ENCODE measurements around the gene NMBR.
"Not testable (repeated sequence)": the region's sequence is repeated elsewhere in the genome, so short reads cannot be mapped to it uniquely, and the experiment has no call there.

The NMBR gene

GRCh38 chr6:142071981-142072380 lies 74.9 kb downstream of the NMBR start:
- H3K9me3 Mint-ChIP-seq = peaks cover 7% of the 10 kb centered on the region
- no peak overlapping the region for H3K4me3 Mint-ChIP-seq
- no peaks in the 10 kb centered on the region for H3K27me3 Mint-ChIP-seq (ENCODE audit: low read depth)
- H3K4me1 Mint-ChIP-seq = peaks cover 8% of the 10 kb centered on the region
- no peak overlapping the region for H3K27ac Mint-ChIP-seq
- TF ChIP-seq CTCF (IDR thresholded peaks at IDR 0.05; ENCODE audit: unreplicated experiment in 3 of 3) = no peak
- no peaks in the 10 kb centered on the region for H3K36me3 Mint-ChIP-seq (ENCODE audit: low read depth)

GRCh38 chr6:142068416-142068815 lies 78.5 kb downstream of the NMBR start:
- no peak overlapping the region for H3K27ac Mint-ChIP-seq
- no peak for TF ChIP-seq CTCF (IDR thresholded peaks at IDR 0.05; ENCODE audit: unreplicated experiment in 3 of 3)
- peaks cover 8% of the 10 kb centered on the region for H3K4me1 Mint-ChIP-seq
- peaks cover 7% of the 10 kb centered on the region for H3K9me3 Mint-ChIP-seq
- H3K36me3 Mint-ChIP-seq (ENCODE audit: low read depth) = no peaks in the 10 kb centered on the region
- no peak overlapping the region for H3K4me3 Mint-ChIP-seq
- no peaks in the 10 kb centered on the region for H3K27me3 Mint-ChIP-seq (ENCODE audit: low read depth)

GRCh38 chr6:142062861-142063260 lies 84.1 kb downstream of the NMBR start:
- not testable (repeated sequence) for H3K36me3 Mint-ChIP-seq (ENCODE audit: low read depth); H3K27me3 Mint-ChIP-seq (ENCODE audit: low read depth); H3K9me3 Mint-ChIP-seq; H3K27ac Mint-ChIP-seq; H3K4me3 Mint-ChIP-seq
- peaks cover 10% of the 10 kb centered on the region for H3K4me1 Mint-ChIP-seq

- H3K36me3 Mint-ChIP-seq (ENCODE audit: low read depth) = no peaks in the 10 kb centered on the region
- TF ChIP-seq CTCF (IDR thresholded peaks at IDR 0.05; ENCODE audit: unreplicated experiment in 3 of 3) = no peak
- H3K27ac Mint-ChIP-seq = peak overlapping the region in 2 of 3 experiments; percentile 32 to 47
- H3K4me1 Mint-ChIP-seq = peaks cover 16% of the 10 kb centered on the region
- no peak overlapping the region for H3K4me3 Mint-ChIP-seq
- peaks cover 6% of the 10 kb centered on the region for H3K9me3 Mint-ChIP-seq
- peaks cover 4% of the 10 kb centered on the region for H3K27me3 Mint-ChIP-seq (ENCODE audit: low read depth)
Measured at GRCh38 chr6:142058551-142059290, 88.2 kb downstream of the NMBR start.

GRCh38 chr6:142055219-142055618 lies 91.7 kb downstream of the NMBR start:
- no peaks in the 10 kb centered on the region for H3K36me3 Mint-ChIP-seq (ENCODE audit: low read depth)
- no peak for TF ChIP-seq CTCF (IDR thresholded peaks at IDR 0.05; ENCODE audit: unreplicated experiment in 3 of 3)
- H3K4me1 Mint-ChIP-seq = peaks cover 16% of the 10 kb centered on the region
- H3K9me3 Mint-ChIP-seq = peaks cover 37% of the 10 kb centered on the region
- H3K4me3 Mint-ChIP-seq = no peak overlapping the region
- peaks cover 4% of the 10 kb centered on the region for H3K27me3 Mint-ChIP-seq (ENCODE audit: low read depth)
- H3K27ac Mint-ChIP-seq = no peak overlapping the region

- no peaks in the 10 kb centered on the region for H3K27me3 Mint-ChIP-seq (ENCODE audit: low read depth)
- H3K36me3 Mint-ChIP-seq (ENCODE audit: low read depth) = no peaks in the 10 kb centered on the region
- TF ChIP-seq CTCF (IDR thresholded peaks at IDR 0.05; ENCODE audit: unreplicated experiment in 3 of 3) = no peak
- H3K27ac Mint-ChIP-seq = no peak overlapping the region
- peaks cover 4% of the 10 kb centered on the region for H3K4me1 Mint-ChIP-seq
- H3K9me3 Mint-ChIP-seq = peaks cover 42% of the 10 kb centered on the region
- no peak overlapping the region for H3K4me3 Mint-ChIP-seq
Measured at GRCh38 chr6:142051404-142051803, 95.5 kb downstream of the NMBR start.
